ENCODE data around the gene PCIF1. TPM values are rescaled to one million over a fixed set of nuclear protein-coding genes. Genes with fewer than 3 reads are reported as not detected.
"Not testable (repeated sequence)": the region's sequence is repeated elsewhere in the genome, so short reads cannot be mapped to it uniquely, and the experiment has no call there.

Gene PCIF1
- total and polyA plus RNA-seq, 2 experiments from 2014 or later: 41.2 to 43.8 TPM

DNA sequence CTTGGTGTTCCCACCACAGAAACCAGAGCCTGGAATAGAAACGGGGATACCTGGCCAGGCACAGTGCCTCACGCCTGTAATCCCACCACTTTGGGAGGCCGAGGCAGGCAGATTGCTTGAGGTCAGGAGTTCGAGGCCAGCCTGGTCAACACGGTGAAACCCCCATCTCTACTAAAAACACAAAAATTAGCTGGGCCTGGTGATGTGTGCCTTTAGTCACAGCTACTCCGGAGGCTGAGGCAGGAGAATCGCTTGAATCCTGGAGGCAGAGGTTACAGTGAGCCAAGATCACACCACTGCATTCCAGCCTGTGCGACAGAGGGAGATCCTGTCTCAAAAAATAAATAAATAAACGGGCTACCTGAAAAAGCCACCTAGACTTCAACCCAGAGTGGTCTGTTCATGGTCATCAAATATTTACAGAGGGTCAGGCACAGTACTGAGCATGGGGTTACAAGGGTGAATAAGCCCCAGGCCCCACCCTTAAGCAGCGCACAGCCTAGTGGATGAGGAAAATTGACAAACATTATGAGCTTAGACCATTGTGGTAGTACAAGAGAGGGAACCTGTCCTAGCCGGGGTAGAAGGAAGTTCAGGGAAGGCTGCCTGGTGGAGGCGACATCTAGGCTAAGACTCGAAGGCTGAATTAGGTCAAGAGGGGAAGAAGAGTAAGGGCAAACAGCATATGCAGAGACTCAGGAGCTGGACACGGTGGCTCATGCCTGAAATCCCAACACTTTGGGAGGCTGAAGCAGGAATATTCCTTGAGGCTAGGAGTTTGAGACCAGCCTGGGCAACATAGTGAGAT lies 7.2 kb upstream of the PCIF1 start:
- Histone ChIP-seq H3K4me1 (ENCODE audit: low read depth) (peaks cover 5% of the 10 kb centered on the region), H3K27ac (no peak overlapping the region), H3K36me3 (no peaks in the 10 kb centered on the region), H3K9me3 (ENCODE audit: low read depth) (no peaks in the 10 kb centered on the region), H3K27me3 (no peaks in the 10 kb centered on the region), H3K4me3 (no peak overlapping the region)
- DNase-seq (ENCODE audit: low read depth in 1 of 2, low spot score in 1 of 2): no peak
- TF ChIP-seq, protein P1, sequence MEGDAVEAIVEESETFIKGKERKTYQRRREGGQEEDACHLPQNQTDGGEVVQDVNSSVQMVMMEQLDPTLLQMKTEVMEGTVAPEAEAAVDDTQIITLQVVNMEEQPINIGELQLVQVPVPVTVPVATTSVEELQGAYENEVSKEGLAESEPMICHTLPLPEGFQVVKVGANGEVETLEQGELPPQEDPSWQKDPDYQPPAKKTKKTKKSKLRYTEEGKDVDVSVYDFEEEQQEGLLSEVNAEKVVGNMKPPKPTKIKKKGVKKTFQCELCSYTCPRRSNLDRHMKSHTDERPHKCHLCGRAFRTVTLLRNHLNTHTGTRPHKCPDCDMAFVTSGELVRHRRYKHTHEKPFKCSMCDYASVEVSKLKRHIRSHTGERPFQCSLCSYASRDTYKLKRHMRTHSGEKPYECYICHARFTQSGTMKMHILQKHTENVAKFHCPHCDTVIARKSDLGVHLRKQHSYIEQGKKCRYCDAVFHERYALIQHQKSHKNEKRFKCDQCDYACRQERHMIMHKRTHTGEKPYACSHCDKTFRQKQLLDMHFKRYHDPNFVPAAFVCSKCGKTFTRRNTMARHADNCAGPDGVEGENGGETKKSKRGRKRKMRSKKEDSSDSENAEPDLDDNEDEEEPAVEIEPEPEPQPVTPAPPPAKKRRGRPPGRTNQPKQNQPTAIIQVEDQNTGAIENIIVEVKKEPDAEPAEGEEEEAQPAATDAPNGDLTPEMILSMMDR (IDR thresholded peaks at IDR 0.05; ENCODE audit: low read depth, low read length): no peak

DNA sequence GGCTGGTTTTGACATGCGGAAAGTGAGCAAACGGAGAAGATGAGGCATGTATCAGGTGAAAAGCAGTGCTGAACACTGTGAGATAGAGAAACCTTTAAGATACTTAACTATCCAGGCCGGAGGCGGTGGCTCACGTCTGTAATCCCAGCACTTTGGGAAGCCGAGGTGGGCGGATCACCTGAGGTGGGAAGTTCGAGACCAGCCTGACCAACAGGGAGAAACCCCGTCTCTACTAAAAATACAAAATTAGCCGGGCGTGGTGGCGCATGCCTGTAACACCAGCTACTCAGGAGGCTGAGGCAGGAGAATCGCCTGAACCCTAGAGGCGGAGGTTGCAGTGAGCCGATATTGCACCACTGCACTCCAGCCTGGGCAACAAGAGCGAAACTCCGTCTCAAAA lies 2.8 kb upstream of the PCIF1 start:
- H3K4me3 ChIP-seq; H3K27me3 ChIP-seq; H3K9me3 ChIP-seq (ENCODE audit: low read depth); H3K4me1 ChIP-seq (ENCODE audit: low read depth); DNase-seq (ENCODE audit: low read depth in 1 of 2, low spot score in 1 of 2); H3K27ac ChIP-seq; H3K36me3 ChIP-seq: not testable (repeated sequence)

DNA sequence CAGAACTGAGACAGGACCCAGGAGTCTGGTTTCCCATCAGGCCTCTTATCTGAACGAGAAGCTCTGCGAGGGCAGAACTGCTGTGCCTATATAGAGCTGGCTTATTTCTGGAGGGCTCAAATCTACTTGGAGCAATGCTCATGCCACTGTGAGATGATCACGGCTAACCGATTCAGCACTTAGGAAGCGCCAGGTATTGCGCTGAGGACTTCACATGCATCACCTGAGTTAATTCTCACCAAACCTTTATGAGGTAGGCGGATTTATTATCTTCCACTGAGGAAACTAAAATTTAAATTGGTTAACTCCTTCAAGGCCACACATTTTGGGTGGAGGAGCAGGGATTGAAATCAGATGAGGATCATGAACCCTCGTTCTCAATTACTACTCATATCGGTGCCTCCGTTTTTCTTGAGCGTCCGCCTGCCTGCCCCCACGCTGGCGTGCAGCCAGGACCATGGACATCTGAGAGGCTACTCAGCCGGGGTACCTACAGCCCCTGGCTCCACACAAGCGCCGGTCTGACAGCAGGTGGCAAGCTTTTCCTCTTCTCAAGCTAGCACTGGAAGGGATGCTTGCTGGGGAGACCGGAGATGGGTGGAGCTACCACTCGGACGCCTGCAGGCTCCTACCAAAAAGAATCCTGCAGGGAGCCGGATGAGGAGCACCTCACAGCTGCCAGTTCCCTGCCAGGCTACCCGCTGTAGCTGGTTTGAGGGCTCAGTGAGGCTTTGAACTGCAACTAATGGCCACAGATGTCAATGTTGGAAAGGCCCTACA lies 1.0 kb upstream of the PCIF1 start:
- H3K36me3 ChIP-seq: peaks cover 5% of the 10 kb centered on the region

DNA sequence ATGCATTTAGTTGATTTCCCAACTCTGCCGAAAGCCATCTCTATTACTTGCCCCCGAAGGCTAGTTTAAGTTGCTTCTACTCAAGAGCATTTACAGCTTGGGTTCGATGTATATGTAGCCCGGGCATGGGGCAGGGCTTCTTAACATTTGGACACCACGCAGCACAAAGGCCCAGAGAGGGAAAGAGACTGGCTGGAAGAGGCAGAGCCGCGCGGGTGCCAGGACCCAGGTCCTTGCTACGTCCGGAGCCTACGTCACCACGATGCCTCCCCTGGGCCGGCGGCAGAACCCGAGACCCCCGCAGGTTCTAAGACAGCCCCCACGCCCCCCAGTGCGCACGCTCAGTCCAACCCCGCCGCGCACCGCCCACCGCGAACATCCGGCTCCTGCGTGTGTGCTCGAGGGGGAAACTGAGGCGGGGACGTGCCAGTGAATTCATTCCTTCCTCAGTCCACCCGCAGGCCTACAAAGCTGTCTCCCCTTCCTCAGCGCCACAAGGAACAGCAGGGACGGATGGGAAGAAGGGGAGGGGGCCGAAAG lies 367 bp upstream of the PCIF1 start:
- peaks cover 9% of the 10 kb centered on the region for H3K36me3 ChIP-seq
- no peaks in the 10 kb centered on the region for H3K27me3 ChIP-seq
- peak; percentile 68 to 70 for DNase-seq (ENCODE audit: low read depth in 1 of 2, low spot score in 1 of 2)
- H3K4me3 ChIP-seq: peak overlapping the region; percentile 68
- H3K4me1 ChIP-seq (ENCODE audit: low read depth): peaks cover 4% of the 10 kb centered on the region
- TF ChIP-seq, protein P1 (IDR thresholded peaks at IDR 0.05; ENCODE audit: low read depth, low read length): no peak
- H3K27ac ChIP-seq: peak overlapping the region; percentile 99
- no peaks in the 10 kb centered on the region for H3K9me3 ChIP-seq (ENCODE audit: low read depth)

More for the DNA sequence above, 1.0 kb upstream of the PCIF1 start:
- H3K27ac ChIP-seq: peak overlapping the region; percentile 99
- no peaks in the 10 kb centered on the region for H3K27me3 ChIP-seq
- peak; percentile 79 to 80 for DNase-seq (ENCODE audit: low read depth in 1 of 2, low spot score in 1 of 2)
- TF ChIP-seq, protein P1 (IDR thresholded peaks at IDR 0.05; ENCODE audit: low read depth, low read length): peak; percentile 25
- H3K4me1 ChIP-seq (ENCODE audit: low read depth): peaks cover 4% of the 10 kb centered on the region
- H3K4me3 ChIP-seq: peak overlapping the region; percentile 68
- no peaks in the 10 kb centered on the region for H3K9me3 ChIP-seq (ENCODE audit: low read depth)

DNA sequence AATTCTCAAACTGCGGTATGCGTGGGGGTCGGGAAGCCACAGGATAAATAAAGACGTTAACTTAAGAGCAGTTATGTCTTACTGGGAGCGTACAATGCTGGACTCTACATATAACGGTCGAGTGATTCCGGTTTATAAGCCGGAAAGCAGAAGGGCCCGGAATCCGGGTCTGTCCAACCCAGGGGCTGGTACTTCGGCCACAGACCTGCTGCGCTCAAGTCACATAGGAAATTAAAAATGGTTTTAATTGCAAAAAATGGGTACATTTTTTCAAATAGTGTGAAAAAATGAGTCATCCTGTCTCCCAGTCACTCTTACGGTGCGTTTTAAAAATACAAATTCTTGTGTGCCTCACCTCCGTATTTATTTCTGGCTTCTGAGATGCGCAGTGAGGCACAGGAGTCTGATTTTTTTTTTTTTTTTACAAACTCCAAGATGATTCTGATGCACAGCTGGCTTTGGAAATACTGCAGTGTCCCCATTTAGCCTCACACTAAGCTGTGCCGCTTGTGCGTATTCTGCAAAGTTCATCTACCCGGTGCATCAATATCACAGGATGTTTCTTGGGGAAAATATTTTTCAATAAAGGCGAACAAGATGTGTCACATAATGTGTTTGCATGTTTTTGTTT lies 1.0 kb downstream of the PCIF1 start:
- peaks cover 4% of the 10 kb centered on the region for H3K4me1 ChIP-seq (ENCODE audit: low read depth)
- TF ChIP-seq, protein P1 (IDR thresholded peaks at IDR 0.05; ENCODE audit: low read depth, low read length): no peak
- H3K36me3 ChIP-seq: peaks cover 22% of the 10 kb centered on the region
- no peaks in the 10 kb centered on the region for H3K9me3 ChIP-seq (ENCODE audit: low read depth)
- H3K27me3 ChIP-seq: no peaks in the 10 kb centered on the region
- no peak for DNase-seq (ENCODE audit: low read depth in 1 of 2, low spot score in 1 of 2)
- peak overlapping the region; percentile 68 for H3K4me3 ChIP-seq
- H3K27ac ChIP-seq: peak overlapping the region; percentile 90

Data from cardiac muscle cell (in vitro differentiated cells and primary cell).